Fibroblast of villous mesenchyme (primary cell): Measurements from ENCODE around the gene SMIM20. TPM values are rescaled to one million over a fixed set of nuclear protein-coding genes. Genes with fewer than 3 reads are reported as not detected.

Source experiments
- DNase-seq: peaks from one replicate; pipeline ENCODE4 v3.0.0-alpha.2; 2010; ENCODE audit warnings: low read depth
- H3K4me3 ChIP-seq: 2 replicates; pipeline ENCODE4 v1.5.1; 2011; ENCODE audit warnings: low read depth, mild to moderate bottlenecking, low read length
- CTCF ChIP-seq: IDR thresholded peaks from 2 replicates; pipeline ENCODE4 v1.5.1; 2012; ENCODE audit warnings: low read depth, mild to moderate bottlenecking, low read length; ENCODE audit not compliant: insufficient read depth
- total RNA-seq: library from RNA; depleted of rRNA; stranded (reverse); fragments of >200 nt; gene quantifications from 2 replicates; pipeline ENCODE4 v1.2.3, GENCODE V29; 2012

Gene SMIM20
- total RNA-seq, 1 donor, result 23.3 TPM

GRCh38 chr4:25949173-25949748 lies 35.2 kb downstream of the SMIM20 start:
- no peak overlapping the region for H3K4me3 ChIP-seq
- DNase-seq, result no peak
- TF ChIP-seq CTCF, result no peak

DNA sequence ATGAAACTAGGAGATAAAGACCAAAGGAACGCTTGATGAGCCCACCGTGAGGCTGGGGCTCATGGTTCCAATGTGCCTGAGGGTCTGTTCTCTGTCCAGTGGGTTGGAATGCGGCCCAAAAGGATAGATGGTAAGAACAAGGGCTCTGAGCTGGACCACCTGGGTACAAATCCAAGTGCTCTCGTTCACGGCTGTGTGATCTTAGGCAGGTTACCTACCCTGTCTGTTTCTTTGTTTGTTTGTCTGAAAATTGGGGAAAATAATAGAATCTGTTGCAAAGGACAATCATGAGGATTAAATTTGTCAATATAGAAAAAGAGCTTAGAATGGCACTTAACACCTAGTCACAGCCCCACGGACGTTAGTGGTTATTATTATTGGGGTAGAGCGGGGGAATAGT lies 36.0 kb downstream of the SMIM20 start:
- no peak overlapping the region for H3K4me3 ChIP-seq
- no peak for DNase-seq
- TF ChIP-seq CTCF, result no peak

DNA sequence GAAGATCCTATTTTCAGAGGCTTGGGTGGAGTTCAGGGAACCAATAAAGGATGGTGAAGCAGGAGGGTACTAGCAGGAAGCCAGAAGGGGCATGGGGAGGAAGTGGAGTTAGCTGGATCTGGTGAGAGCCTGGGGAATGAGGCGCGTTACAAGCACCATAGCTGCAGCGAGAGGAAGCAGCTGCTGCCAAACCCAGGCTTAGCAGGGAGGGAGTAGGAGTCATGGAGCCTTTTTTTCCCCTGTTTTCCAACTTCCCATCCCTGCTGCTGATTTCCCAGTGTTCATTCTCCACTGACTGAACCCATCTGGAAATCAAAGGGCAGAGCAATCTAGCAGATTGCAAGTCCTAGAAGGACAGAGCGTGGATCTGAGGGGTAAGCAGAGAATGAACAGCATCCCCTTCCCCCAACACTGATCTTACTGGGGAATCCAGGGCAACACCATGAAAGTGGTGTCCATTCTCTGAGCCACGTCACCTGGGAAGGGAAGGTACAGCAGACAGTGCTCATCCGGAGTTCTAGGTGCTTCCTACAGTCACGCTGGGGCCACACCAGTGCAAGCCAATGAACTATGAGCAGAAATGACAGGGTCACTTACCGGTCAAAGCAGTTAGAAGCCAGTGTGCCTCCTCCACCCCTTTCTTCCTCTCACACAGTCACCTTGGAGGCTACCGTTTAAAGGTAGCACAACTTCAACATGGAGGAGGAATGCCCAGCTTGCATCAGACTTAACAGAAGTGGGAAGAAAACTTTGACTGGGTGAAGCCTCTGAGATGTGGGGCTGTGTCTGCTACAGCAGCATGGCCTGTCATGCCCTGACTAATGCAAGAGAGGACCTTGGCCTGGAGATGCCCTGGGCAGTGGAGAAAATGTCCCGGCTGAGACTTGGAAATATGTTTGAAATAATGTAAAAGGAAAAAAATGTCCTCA lies 36.7 kb downstream of the SMIM20 start:
- DNase-seq, result no peak
- H3K4me3 ChIP-seq, result no peak overlapping the region
- TF ChIP-seq CTCF, result no peak

DNA sequence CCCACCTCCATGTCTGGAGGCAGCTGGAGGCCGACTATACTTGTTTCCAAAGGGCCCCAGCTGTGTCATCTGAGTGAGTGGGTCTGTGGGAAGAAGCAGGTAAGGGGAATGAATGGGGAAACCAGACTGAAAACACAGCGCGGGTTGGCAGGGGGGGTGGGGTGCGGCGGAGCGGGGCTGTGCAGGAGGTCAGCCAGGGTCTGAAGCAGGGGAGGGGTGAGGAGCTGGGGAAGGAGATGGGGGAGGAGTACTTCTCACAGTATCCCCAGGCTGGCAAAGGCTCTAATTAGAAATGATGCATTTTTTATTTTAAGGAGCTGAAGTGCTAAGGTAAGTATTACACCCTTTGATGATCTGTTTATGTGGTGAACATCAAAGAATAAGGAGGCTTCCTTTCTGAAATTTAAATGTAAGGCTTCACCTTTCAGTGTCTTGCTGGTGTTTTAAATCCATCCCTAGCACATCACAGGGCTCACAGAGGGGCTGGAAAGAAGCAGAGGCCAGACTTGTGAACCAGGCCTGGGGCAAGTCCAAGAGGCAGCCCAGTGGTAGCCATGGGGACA lies 37.5 kb downstream of the SMIM20 start:
- DNase-seq, result no peak
- no peak for TF ChIP-seq CTCF

GRCh38 chr4:25953740-25954139 lies 39.7 kb downstream of the SMIM20 start:
- H3K4me3 ChIP-seq, result no peak overlapping the region
- DNase-seq, result no peak
- TF ChIP-seq CTCF, result no peak

More for the DNA sequence above, 37.5 kb downstream of the SMIM20 start:
- H3K4me3 ChIP-seq, result no peak overlapping the region

- no peak overlapping the region for H3K4me3 ChIP-seq
- no peak for DNase-seq
- no peak for TF ChIP-seq CTCF
Observed at GRCh38 chr4:25954293-25954904, 40.4 kb downstream of the SMIM20 start.
